DOHH2 (cell line): Measurements from ENCODE around the gene WDFY4.

Experiments used
- H3F3A ChIP-seq: fragments of 200-600 bp; sonication (generic), shearing (Covaris generic); 2 replicates; pipeline ENCODE4 v1.6.0; 2016; ENCODE audit warnings: antibody characterized with exemption, mild to moderate bottlenecking; ENCODE audit not compliant: control insufficient read depth, insufficient read depth
- H3K27ac ChIP-seq: fragments of 200-600 bp; sonication (generic); 2 replicates; pipeline ENCODE4 v1.5.1; 2014; ENCODE audit warnings: low read depth, mild to moderate bottlenecking, low read length, moderate library complexity
- H3K27me3 ChIP-seq: fragments of 200-600 bp; sonication (generic); 2 replicates; pipeline ENCODE4 v1.6.1; 2014; ENCODE audit warnings: mild to moderate bottlenecking, low read length, mixed read lengths; ENCODE audit not compliant: control insufficient read depth
- H3K36me3 ChIP-seq: fragments of 200-600 bp; sonication (generic); 2 replicates; pipeline ENCODE4 v1.6.1; 2014; ENCODE audit warnings: mild to moderate bottlenecking, low read length, moderate library complexity, mixed read lengths; ENCODE audit not compliant: control insufficient read depth
- H3K4me1 ChIP-seq: fragments of 200-600 bp; sonication (generic); 2 replicates; pipeline ENCODE4 v1.6.1; 2014; ENCODE audit warnings: mild to moderate bottlenecking, low read length, mixed read lengths; ENCODE audit not compliant: control insufficient read depth
- H3K4me2 ChIP-seq: fragments of 200-600 bp; sonication (generic); 2 replicates; pipeline ENCODE4 v1.6.0; 2014; ENCODE audit warnings: mild to moderate bottlenecking, low read length, moderate library complexity
- H3K4me3 ChIP-seq: fragments of 200-600 bp; sonication (generic); 2 replicates; pipeline ENCODE4 v1.5.1; 2014; ENCODE audit warnings: mild to moderate bottlenecking, low read length, mixed read lengths
- H3K79me2 ChIP-seq: fragments of 200-600 bp; sonication (generic); 2 replicates; pipeline ENCODE4 v1.6.1; 2014; ENCODE audit warnings: mild to moderate bottlenecking, low read length, mixed read lengths; ENCODE audit not compliant: control insufficient read depth
- H3K9me2 ChIP-seq: fragments of 200-600 bp; sonication (generic); replicated peaks from 2 replicates; pipeline ENCODE4 v1.6.1; 2014; ENCODE audit warnings: mild to moderate bottlenecking, low read length, mixed read lengths; ENCODE audit not compliant: control insufficient read depth
- H3K9me3 ChIP-seq: fragments of 200-600 bp; sonication (generic); 2 replicates; pipeline ENCODE4 v1.6.1; 2014; ENCODE audit warnings: antibody characterized with exemption, low read length, mixed read lengths; ENCODE audit not compliant: control insufficient read depth, insufficient read depth
- H4K20me1 ChIP-seq: fragments of 200-600 bp; sonication (generic); 2 replicates; pipeline ENCODE4 v1.6.0; 2014; ENCODE audit warnings: low read depth, mild to moderate bottlenecking, antibody characterized with exemption, low read length, moderate library complexity; ENCODE audit not compliant: control insufficient read depth, insufficient read depth
- CTCF ChIP-seq: fragments of 200-600 bp; sonication (generic); IDR thresholded peaks from one replicate; pipeline ENCODE4 v1.5.1; 2014; ENCODE audit warnings: antibody characterized with exemption, mild to moderate bottlenecking, low read depth, low read length; ENCODE audit not compliant: poor library complexity, severe bottlenecking
- EZH2phosphoT487 ChIP-seq: fragments of 200-600 bp; sonication (generic); IDR thresholded peaks from 2 replicates; pipeline ENCODE4 v1.6.1; 2017; ENCODE audit warnings: borderline replicate concordance, mild to moderate bottlenecking, antibody characterized with exemption, low read length, moderate library complexity, mixed read lengths

The WDFY4 gene

GRCh38 chr10:49008091-49008490 is 323.4 kb downstream of the WDFY4 start:
- Histone ChIP-seq H3K79me2 (no peaks in the 10 kb centered on the region), H3K4me2 (no peak overlapping the region), H3K9me3 (no peaks in the 10 kb centered on the region), H3K36me3 (no peaks in the 10 kb centered on the region), H3K27me3 (no peaks in the 10 kb centered on the region), H3K4me1 (no peaks in the 10 kb centered on the region), H3K4me3 (no peak overlapping the region), H3F3A (no peaks in the 10 kb centered on the region), H4K20me1 (no peaks in the 10 kb centered on the region), H3K9me2 (no peaks in the 10 kb centered on the region), H3K27ac (no peak overlapping the region)
- no peak for TF ChIP-seq CTCF
- TF ChIP-seq EZH2phosphoT487, result no peak

DNA sequence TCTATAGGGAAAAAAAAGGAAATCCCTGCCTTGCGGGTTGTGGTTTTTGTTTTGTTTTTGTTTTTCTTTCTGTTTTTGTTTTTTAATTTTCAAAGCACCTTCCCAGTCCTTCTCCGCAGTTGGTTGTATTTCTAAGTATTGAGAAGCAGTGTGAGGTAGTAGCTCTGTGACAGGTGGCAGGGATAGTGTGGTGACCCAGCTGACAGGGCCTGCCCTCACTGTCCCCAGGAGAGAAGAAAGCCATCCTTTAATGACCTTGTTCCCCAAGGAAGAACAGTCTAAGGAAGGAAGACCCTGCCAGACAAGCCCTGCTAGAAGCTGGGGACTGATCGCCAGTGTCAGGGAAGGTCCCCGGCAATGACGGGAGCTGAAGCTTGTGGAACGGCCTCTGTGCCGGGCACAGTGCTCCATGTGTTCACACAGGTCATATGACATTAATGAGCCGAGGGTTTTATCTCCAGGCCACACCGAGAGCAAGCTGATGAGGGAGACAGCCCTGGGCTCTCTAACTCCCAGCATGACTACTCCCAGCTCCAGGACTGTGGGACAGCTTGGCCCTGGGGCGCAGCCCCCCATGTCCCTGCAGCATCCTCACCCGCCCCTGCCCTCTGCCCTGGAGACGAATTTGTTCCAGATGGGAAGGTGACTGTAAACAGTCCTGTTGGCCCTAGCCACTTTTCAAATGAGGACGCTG is 324.0 kb downstream of the WDFY4 start:
- Histone ChIP-seq H4K20me1 (no peaks in the 10 kb centered on the region), H3K4me1 (no peaks in the 10 kb centered on the region), H3K9me3 (no peaks in the 10 kb centered on the region), H3K4me2 (no peak overlapping the region), H3F3A (no peaks in the 10 kb centered on the region), H3K9me2 (no peaks in the 10 kb centered on the region), H3K79me2 (no peaks in the 10 kb centered on the region), H3K4me3 (no peak overlapping the region), H3K27ac (no peak overlapping the region), H3K27me3 (no peaks in the 10 kb centered on the region), H3K36me3 (no peaks in the 10 kb centered on the region)
- TF ChIP-seq CTCF (no peak), EZH2phosphoT487 (no peak)

DNA sequence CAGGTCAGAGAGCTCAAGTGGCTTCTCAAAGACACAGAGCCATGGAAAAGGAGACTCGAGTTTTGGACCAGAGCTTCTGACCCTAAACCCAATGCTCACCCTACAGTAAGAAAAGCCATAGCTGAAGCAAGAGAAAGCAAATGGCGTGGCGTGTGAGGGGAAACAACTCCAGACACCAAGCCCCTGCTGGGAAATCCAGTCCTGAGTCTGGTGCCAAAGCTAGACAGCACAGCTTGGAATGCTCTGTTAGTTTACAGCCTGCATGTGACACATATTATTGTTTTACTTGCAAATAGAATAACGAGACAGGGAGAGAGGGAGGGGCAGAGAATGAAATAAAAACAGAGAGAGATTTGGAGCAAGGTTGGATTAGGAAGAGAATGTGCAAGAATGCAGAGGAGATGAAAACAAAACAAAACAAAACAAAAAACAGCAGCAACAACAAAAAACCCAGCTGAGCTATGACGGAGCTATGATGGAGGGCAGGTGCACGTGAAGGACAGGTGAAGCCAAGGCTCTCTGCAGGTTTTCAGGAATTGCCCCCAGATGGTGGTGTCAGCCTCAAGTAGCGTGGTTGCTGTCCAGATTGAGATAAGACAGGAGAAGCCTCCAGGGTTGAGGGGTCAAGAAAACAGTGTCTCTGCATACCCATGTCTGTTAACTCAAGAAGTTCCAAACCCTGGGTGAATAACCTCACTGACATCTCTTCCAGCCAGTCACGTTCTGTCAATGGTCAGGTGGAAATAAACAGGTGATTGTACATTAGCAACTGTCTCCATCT is 324.7 kb downstream of the WDFY4 start:
- H3K4me2 ChIP-seq, result no peak overlapping the region
- H3K79me2 ChIP-seq, result no peaks in the 10 kb centered on the region
- H3K4me3 ChIP-seq, result no peak overlapping the region
- H4K20me1 ChIP-seq, result no peaks in the 10 kb centered on the region
- TF ChIP-seq EZH2phosphoT487, result no peak
- no peak for TF ChIP-seq CTCF
- no peaks in the 10 kb centered on the region for H3K27me3 ChIP-seq
- H3K9me3 ChIP-seq, result no peaks in the 10 kb centered on the region
- no peaks in the 10 kb centered on the region for H3K9me2 ChIP-seq
- no peaks in the 10 kb centered on the region for H3F3A ChIP-seq
- H3K36me3 ChIP-seq, result no peaks in the 10 kb centered on the region
- no peaks in the 10 kb centered on the region for H3K4me1 ChIP-seq
- no peak overlapping the region for H3K27ac ChIP-seq
